Measurements from ENCODE around the gene GALNT17. TPM values are rescaled to one million over a fixed set of nuclear protein-coding genes. Genes with fewer than 3 reads are reported as not detected.

The GALNT17 gene
- total RNA-seq, 2 experiments from 2014 or later, result not detected

DNA sequence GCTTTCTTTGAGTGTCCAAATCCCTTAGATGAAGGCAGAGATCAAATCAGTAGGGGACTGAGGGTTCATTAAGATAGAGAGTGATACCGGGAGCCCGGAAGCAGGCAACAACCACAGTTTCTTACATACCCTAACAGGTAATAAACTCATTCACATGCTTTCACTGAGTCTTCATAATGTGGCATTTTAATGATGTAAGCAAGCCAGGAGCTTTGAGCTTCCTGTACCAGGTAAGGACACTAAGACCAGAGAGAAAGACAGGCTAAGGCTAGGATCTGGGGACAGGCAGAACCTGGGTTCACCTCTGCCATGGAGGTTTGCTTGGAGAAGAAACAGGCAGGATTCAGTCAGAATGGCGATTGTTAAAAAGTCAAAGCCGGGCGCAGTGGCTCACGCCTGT lies 618.3 kb downstream of the GALNT17 start:
- no peak overlapping the region for H3K4me3 ChIP-seq (ENCODE audit: low read length)
- CTCF ChIA-PET, result no interaction called here
- Mint-ChIP-seq H3K36me3 (ENCODE audit: low read depth) (no peaks in the 10 kb centered on the region), H3K27me3 (peaks cover 35% of the 10 kb centered on the region), H3K9me3 (peaks cover 5% of the 10 kb centered on the region), H3K4me3 (no peak overlapping the region), H3K27ac (no peak overlapping the region), H3K4me1 (ENCODE audit: low read depth) (no peaks in the 10 kb centered on the region)
- no peak for DNase-seq
- H3K4me1 ChIP-seq (ENCODE audit: insufficient read depth, low read length), result peaks cover 2% of the 10 kb centered on the region
- intact Hi-C loops (cut with DNase I, micrococcal nuclease), result loop anchor here (10.0 kb wide), 2 partner anchors 585 to 745 kb away; no protein-coding TSS in a partner anchor
- no peak overlapping the region for H3K27ac ChIP-seq (ENCODE audit: low read depth in 1 of 2, low read length in 2 of 2)
- POLR2A ChIA-PET, result no interaction called here
- ATAC-seq (ENCODE audit: poor library complexity), result no peak
- TF ChIP-seq, protein P1, sequence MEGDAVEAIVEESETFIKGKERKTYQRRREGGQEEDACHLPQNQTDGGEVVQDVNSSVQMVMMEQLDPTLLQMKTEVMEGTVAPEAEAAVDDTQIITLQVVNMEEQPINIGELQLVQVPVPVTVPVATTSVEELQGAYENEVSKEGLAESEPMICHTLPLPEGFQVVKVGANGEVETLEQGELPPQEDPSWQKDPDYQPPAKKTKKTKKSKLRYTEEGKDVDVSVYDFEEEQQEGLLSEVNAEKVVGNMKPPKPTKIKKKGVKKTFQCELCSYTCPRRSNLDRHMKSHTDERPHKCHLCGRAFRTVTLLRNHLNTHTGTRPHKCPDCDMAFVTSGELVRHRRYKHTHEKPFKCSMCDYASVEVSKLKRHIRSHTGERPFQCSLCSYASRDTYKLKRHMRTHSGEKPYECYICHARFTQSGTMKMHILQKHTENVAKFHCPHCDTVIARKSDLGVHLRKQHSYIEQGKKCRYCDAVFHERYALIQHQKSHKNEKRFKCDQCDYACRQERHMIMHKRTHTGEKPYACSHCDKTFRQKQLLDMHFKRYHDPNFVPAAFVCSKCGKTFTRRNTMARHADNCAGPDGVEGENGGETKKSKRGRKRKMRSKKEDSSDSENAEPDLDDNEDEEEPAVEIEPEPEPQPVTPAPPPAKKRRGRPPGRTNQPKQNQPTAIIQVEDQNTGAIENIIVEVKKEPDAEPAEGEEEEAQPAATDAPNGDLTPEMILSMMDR (IDR thresholded peaks at IDR 0.05), result no peak
- no peaks in the 10 kb centered on the region for H3K36me3 ChIP-seq (ENCODE audit: insufficient read depth, low read length)
- H3K27me3 ChIP-seq (ENCODE audit: control insufficient read depth in 1 of 2, insufficient read depth in 2 of 2, low read length in 2 of 2), result peaks cover 9 to 10% of the 10 kb centered on the region in 2 experiments
- H3K9me3 ChIP-seq (ENCODE audit: control insufficient read depth in 1 of 2, insufficient read depth in 1 of 2, low read length in 2 of 2), result peaks cover 0 to 14% of the 10 kb centered on the region in 2 experiments

DNA sequence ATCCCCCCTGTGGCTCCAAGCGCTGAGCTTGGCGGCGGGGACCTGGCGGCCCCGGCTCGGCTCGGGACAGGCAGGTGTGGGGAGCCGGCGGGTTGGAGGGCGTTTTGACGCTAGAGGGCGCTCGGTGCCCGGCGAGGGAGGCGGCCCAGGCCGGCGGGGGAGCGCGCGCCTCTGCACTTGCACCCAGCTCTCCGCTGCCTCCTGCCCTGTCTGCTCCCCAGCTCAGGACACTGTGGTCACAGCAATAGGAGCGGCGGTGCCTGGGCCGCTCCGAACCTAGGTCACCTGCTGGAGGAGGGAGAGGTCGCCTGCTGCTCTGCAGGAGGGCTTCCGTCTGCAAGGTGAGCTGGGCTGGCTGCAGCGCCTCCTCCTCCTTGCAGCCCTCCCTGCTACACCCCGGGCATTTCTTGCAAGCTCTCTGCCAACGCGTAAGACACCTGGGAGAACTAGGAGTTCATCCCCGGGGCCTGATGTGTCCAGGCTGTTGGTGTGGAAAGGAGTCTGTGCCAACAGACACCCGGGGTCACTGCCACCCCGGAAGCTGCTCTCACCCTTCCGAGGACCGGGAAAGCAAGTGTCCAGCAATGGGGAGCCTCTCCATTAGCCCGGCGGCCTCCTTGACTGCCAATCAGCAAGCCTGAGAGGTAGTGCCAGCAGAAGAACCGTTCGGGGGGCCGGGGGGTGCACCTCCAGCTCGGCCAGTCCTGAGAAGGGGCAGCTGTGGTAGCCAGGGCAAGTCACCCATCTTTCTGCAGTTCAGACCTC lies 620.4 kb downstream of the GALNT17 start:
- Mint-ChIP-seq H3K27me3 (peaks cover 35% of the 10 kb centered on the region), H3K36me3 (ENCODE audit: low read depth) (no peaks in the 10 kb centered on the region), H3K4me3 (no peak overlapping the region), H3K27ac (no peak overlapping the region), H3K4me1 (ENCODE audit: low read depth) (no peaks in the 10 kb centered on the region), H3K9me3 (peaks cover 10% of the 10 kb centered on the region)
- intact Hi-C loops (cut with DNase I, micrococcal nuclease), result loop anchor here (10.0 kb wide), 2 partner anchors 582 to 742 kb away; no protein-coding TSS in a partner anchor
- ATAC-seq (ENCODE audit: poor library complexity) (no peak), DNase-seq (peak in 5 of 14 experiments; percentile 6 to 32 (median 18))
- Histone ChIP-seq H3K36me3 (ENCODE audit: insufficient read depth, low read length) (no peaks in the 10 kb centered on the region), H3K9me3 (ENCODE audit: control insufficient read depth in 1 of 2, insufficient read depth in 1 of 2, low read length in 2 of 2) (peaks cover 0 to 17% of the 10 kb centered on the region in 2 experiments), H3K4me1 (ENCODE audit: insufficient read depth, low read length) (peaks cover 2% of the 10 kb centered on the region), H3K27me3 (ENCODE audit: control insufficient read depth in 1 of 2, insufficient read depth in 2 of 2, low read length in 2 of 2) (peaks cover 9 to 10% of the 10 kb centered on the region in 2 experiments), H3K27ac (ENCODE audit: low read depth in 1 of 2, low read length in 2 of 2) (no peak overlapping the region), H3K4me3 (ENCODE audit: low read length) (no peak overlapping the region)
- TF ChIP-seq, protein P1 (IDR thresholded peaks at IDR 0.05), result no peak
- CTCF ChIA-PET, result no interaction called here
- POLR2A ChIA-PET, result no interaction called here

- H3K4me3 Mint-ChIP-seq, result no peak overlapping the region
- ATAC-seq (ENCODE audit: poor library complexity), result no peak
- H3K9me3 ChIP-seq (ENCODE audit: control insufficient read depth in 1 of 2, insufficient read depth in 1 of 2, low read length in 2 of 2), result peaks cover 0 to 17% of the 10 kb centered on the region in 2 experiments
- peaks cover 2% of the 10 kb centered on the region for H3K4me1 ChIP-seq (ENCODE audit: insufficient read depth, low read length)
- TF ChIP-seq, protein P1 (IDR thresholded peaks at IDR 0.05), result no peak
- H3K36me3 Mint-ChIP-seq (ENCODE audit: low read depth), result no peaks in the 10 kb centered on the region
- ChIA-PET CTCF (no interaction called here), POLR2A (no interaction called here)
- no peaks in the 10 kb centered on the region for H3K4me1 Mint-ChIP-seq (ENCODE audit: low read depth)
- no peak overlapping the region for H3K4me3 ChIP-seq (ENCODE audit: low read length)
- H3K27me3 Mint-ChIP-seq, result peaks cover 35% of the 10 kb centered on the region
- peaks cover 12% of the 10 kb centered on the region for H3K9me3 Mint-ChIP-seq
- intact Hi-C loops (cut with DNase I, micrococcal nuclease), result loop anchor here (10.0 kb wide), 2 partner anchors 582 to 742 kb away; no protein-coding TSS in a partner anchor
- no peaks in the 10 kb centered on the region for H3K36me3 ChIP-seq (ENCODE audit: insufficient read depth, low read length)
- no peak overlapping the region for H3K27ac ChIP-seq (ENCODE audit: low read depth in 1 of 2, low read length in 2 of 2)
- DNase-seq, result no peak
- H3K27me3 ChIP-seq (ENCODE audit: control insufficient read depth in 1 of 2, insufficient read depth in 2 of 2, low read length in 2 of 2), result peaks cover 9 to 10% of the 10 kb centered on the region in 2 experiments
- H3K27ac Mint-ChIP-seq, result no peak overlapping the region
Measured at GRCh38 chr7:71753236-71753635, 621.3 kb downstream of the GALNT17 start.
